ENCODE measurements around the gene ZFP42.

- TF ChIP-seq, protein P1, sequence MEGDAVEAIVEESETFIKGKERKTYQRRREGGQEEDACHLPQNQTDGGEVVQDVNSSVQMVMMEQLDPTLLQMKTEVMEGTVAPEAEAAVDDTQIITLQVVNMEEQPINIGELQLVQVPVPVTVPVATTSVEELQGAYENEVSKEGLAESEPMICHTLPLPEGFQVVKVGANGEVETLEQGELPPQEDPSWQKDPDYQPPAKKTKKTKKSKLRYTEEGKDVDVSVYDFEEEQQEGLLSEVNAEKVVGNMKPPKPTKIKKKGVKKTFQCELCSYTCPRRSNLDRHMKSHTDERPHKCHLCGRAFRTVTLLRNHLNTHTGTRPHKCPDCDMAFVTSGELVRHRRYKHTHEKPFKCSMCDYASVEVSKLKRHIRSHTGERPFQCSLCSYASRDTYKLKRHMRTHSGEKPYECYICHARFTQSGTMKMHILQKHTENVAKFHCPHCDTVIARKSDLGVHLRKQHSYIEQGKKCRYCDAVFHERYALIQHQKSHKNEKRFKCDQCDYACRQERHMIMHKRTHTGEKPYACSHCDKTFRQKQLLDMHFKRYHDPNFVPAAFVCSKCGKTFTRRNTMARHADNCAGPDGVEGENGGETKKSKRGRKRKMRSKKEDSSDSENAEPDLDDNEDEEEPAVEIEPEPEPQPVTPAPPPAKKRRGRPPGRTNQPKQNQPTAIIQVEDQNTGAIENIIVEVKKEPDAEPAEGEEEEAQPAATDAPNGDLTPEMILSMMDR (IDR thresholded peaks at IDR 0.05; ENCODE audit: borderline replicate concordance, extremely low read depth, low read length, poor library complexity, severe bottlenecking): no peak
- TF ChIP-seq EZH2 (IDR thresholded peaks at IDR 0.05; ENCODE audit: borderline replicate concordance, low read depth, low read length, severe bottlenecking): no peak
Observed at GRCh38 chr4:188053302-188053701, 57.7 kb downstream of the ZFP42 start.
